HG03442 (cell line): ENCODE measurements around the gene SRP54.
"Not testable (repeated sequence)": the region's sequence is repeated elsewhere in the genome, so short reads cannot be mapped to it uniquely, and the experiment has no call there.

Experiments used
- ATAC-seq: cut with Tn5 transposase; IDR thresholded peaks from one replicate; pipeline ENCODE4 v1.9.1; 2021; ENCODE audit warnings: mild to moderate bottlenecking, moderate library complexity; ENCODE audit not compliant: unreplicated experiment

The SRP54 gene

GRCh38 chr14:35046048-35046750 lies 63.4 kb downstream of the SRP54 start, which contains the start of gene FAM177A1:
Gene FAM177A1 (plus strand): TSS chr14:35046272. CDS start chr14:35046464, 192 bp downstream.
- peak; percentile 94 for ATAC-seq

DNA sequence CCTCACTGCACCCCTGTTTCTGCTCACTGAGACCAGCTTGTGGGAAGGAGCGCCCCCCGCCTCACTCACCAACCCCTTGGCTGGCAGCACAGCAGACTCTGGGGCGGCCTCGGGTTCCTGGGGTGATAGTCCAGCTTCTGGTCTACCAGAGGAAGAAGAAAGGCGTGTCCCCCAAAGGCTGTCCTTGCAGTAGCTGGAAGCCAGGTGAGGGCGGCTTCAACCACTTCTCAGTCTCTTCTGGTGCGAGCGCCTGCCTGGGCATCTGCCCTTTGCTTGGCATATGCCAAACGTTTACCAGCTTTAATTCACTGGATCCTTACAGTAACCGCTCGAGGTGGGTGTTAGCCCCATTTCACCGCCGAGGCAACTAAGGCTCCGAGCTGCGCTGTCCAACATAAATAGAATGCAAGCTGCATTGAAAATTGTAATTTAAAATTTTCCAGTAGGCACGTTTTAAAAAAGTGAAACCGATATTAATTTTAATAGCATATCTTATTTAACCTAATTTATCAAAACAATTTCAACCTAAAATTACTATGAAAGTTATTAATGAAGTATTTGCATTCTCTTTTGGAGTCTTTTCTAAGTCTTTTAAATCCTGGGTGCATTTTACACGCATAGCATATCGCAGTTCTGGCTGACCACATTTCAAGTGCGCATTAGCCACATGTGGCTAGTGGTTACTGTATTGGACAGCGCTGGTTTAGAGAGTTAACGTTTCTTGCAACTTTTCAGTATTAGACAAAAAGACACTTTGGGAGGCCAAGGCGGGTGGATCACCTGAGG lies 64.2 kb downstream of the SRP54 start:
- peak; percentile 10 for ATAC-seq

GRCh38 chr14:35047976-35048513 lies 65.3 kb downstream of the SRP54 start:
- ATAC-seq: no peak

DNA sequence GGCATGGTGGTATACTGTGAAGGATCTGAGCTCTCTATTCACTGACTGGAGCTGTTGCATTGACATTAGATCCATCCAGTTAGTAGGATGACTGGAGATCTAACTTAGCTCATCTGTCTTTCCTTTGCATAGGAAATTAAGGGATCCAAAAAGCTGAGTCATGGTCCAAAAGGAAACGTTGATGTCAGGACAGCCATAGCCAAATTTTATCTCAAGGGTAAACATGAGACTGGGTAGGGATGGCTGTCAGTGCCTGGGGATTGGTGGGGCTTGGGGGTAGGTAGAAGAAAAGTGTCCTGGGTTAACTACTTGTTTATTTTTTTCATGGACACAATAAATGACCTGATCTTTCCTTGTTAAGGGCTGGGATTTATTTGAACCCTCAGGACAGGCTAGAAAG lies 67.9 kb downstream of the SRP54 start:
- no peak for ATAC-seq

DNA sequence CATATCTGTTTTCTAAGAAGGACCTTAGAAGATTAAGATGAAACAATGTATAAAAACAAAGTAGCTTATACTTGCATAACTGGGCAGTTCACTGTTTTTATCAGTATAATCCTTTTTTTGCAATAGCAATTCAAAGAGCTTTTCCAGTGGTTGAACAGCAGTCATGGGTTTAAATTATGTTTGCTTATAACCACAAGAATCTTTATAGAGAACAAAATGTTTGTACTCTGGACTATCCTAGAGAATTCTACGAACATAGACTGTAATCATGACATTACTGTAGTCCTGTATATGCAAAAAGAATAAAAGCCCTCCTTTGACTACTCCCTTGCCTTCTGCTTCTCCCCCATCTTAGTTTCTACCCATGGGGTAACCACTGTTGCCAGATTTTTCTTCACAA lies 69.0 kb downstream of the SRP54 start:
- ATAC-seq: no peak

DNA sequence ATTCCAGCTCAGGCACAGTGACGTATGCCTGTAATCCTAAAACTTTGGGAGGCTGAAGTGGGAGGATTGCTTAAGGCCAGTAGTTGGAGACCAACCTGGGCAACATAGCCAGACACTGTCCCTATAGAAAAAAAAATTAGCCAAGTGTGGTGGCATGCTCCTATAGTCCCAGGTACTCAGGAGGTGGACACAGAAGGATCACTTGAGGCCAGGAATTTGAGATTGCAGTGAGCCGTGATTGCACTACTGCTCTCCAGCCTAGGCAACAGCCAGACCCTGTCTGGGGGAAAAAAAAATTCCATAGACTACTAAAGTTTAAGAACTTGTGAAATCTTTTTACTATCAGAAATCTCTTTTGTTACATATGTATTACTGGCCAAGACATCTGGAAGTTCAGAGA lies 69.8 kb downstream of the SRP54 start:
- no peak for ATAC-seq

- ATAC-seq: not testable (repeated sequence)
Observed at GRCh38 chr14:35061113-35061791, 78.5 kb downstream of the SRP54 start.

GRCh38 chr14:35065731-35066130 lies 82.9 kb downstream of the SRP54 start:
- not testable (repeated sequence) for ATAC-seq

- ATAC-seq: no peak
Observed at GRCh38 chr14:35068238-35069012, 85.6 kb downstream of the SRP54 start.

DNA sequence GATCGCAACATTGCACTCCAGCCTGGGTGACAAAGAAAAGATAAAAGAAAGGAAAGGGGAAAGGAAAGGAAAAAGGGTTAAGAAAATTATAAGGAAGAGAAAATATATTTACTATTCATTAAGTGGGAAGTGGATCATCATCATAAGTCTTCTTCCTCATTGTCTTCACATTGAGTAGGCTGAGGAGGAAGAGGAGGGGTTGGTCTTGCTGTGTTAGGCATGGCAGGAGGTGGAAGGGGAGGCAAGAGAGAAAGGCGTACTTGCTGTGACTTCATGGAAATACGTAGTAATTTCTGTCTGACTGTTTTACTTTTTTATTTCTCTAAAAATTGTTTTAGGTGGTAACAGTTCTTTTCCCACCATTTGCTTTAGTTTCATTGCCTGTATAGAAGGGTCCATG lies 89.4 kb downstream of the SRP54 start:
- ATAC-seq: no peak

GRCh38 chr14:35073486-35073885 lies 90.7 kb downstream of the SRP54 start:
- no peak for ATAC-seq

DNA sequence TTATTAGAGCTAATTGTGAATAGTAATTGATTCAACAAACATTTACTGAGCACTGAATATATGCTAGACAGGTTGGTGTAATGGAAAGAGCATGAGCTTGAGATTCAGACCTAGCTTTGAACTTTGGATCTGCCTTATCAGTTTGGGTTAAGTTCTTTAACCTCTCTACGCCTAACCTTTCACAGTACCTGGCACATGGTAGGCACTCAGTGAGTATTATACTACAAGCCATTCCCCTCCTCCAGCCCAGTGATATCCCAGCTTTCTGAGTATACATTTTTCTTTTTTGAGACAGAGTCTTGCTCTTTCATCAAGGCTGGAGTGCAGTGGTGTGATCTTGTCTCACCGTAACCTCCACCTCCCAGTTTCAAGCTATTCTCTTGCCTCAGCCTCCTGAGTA lies 95.3 kb downstream of the SRP54 start:
- no peak for ATAC-seq
